ENCODE data around the gene BACE1. TPM values are rescaled to one million over a fixed set of nuclear protein-coding genes. Genes with fewer than 3 reads are reported as not detected.

BACE1 gene
- total RNA-seq, result 7.0 and 8.1 TPM in 2 replicates

DNA sequence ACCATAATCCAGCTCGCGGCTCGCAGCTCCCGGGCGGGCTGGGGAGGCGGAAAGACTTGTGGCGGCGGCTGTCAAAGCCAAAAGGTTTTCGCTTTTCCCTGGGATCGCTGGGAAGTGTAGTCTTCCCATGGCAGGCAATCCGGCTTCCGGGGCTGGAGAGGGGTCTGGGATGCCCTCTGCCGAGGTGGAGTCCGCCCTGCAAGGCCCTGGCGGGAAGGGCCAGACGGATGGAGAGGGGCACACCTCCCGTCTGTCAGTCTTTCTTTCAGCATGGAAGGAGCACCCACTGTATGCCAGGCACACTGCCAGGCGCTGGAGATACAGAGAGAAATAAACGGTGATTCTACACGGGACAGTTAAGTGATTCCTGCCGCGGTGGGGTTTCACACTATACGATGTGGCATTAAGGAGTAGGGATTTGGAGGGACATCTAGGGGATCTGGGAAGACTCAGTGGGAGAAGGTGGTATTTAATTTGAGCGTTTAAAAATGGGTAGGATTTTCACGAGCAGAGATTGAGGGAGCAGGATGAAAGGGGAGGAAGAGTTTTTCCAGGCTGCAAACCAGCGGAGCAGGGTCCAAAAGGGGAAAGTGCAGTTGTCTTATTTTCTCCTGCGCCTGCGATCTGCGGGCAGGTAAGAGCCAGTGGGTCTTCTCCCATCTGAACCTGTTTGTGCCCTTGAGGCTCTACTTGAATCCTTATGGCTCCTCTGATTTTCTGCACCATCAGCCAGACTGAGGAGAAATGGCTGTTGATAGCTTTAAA lies at the start of gene BACE1:
Gene BACE1 (minus strand): TSS at position 60 of the 765 bp plus-strand sequence. CDS start 461 bp downstream, outside the sequence.

DNA sequence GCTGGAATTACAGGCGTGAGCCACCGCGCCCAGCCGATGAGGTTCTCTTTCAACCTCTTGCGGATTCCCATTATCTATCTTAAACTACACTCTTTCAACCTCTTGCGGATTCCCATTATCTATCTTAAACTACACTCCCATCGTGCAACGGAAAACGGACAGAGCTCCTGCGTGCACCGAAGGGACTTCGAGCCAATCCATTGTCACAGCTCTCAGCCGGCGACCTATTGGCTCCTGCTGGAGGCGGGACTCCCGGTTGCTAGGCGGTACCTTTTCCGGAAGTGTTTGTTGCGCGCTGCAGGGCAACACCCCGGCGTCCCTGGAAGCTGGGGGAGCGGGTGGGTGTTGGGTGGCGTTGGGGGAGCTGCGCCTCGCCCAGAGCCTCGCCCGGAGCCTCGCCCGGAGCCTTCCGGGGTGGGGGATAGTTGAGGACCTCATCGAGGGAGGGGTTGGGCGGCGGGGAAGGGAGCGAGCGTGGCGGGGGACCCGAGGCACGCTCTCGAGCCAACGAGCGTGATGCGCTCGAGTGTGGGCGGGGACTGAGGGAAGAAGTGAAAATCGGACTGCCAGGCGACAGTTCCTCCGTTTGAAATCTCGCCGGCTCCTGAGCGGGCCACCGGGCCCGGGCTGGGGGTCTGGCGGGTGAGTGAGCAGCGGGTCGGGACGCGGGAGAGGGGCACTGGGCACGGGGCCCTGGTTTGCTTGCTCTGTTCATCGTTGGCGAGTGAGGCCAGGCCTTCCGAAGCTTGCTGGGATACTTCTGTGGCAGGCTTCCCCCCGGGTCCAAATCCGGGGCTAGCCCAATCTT lies 11.7 kb upstream of the BACE1 start, which contains the start of gene CEP164:
Gene CEP164 (plus strand): TSS at position 288 of the 808 bp plus-strand sequence. CDS start 10,733 bp downstream, outside the sequence.

DNA sequence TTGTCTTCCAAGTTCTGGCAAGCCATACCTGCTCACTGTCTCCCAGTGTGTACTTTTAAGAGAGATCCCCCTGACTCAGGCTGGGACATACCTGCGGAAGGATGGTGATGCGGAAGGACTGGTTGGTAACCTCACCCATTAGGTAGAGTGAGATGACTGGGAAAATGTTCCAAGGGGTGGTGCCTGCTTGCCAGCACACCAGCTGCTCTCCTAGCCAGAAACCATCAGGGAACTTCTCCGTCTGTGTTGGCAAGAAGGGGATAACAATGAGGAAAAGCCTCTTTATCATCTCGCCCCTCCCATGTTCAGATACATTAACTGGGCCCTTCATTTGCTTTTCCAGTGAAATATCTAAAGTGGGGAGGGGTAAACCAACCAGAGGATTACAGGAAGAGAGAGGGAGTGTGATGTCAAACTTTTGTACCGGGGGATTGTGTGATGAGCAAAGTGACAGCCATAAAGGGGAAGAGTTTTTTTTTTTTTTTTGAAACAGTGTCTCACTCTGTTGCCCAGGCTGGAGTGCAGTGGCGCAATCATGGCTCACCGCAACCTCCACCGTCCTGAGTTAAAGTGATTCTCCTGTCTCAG lies 25.2 kb downstream of the BACE1 start, which contains the start of gene BACE1-AS:
Gene BACE1-AS (plus strand): TSS at position 538 of the 588 bp plus-strand sequence.

Other genes with a start within 250 kb of the BACE1 start
- 10.4 and 10.8 TPM in 2 replicates for gene SIK3, start 217.8 kb downstream of the BACE1 start, total RNA-seq
- gene PAFAH1B2, start 172.0 kb downstream of the BACE1 start, total RNA-seq, result 210 and 214 TPM in 2 replicates
- 10.7 and 11.3 TPM in 2 replicates for gene SIDT2, start 137.5 kb downstream of the BACE1 start, total RNA-seq
- 3.4 and 9.8 TPM in 2 replicates for gene TAGLN, start 116.9 kb downstream of the BACE1 start, total RNA-seq
- gene PCSK7, start 84.2 kb downstream of the BACE1 start, total RNA-seq, result 29.5 and 30.8 TPM in 2 replicates
- 6.4 and 8.9 TPM in 2 replicates for gene RNF214, start 83.6 kb downstream of the BACE1 start, total RNA-seq
- gene BACE1-AS, start 24.9 kb downstream of the BACE1 start, total RNA-seq, result 1.7 and 2.1 TPM in 2 replicates
- gene CEP164, start 11.6 kb upstream of the BACE1 start, total RNA-seq, result 13.8 and 21.2 TPM in 2 replicates

All from dermis lymphatic vessel endothelial cell (primary cell).